Measurements from ENCODE around the gene EIF3B.

EIF3B gene

DNA sequence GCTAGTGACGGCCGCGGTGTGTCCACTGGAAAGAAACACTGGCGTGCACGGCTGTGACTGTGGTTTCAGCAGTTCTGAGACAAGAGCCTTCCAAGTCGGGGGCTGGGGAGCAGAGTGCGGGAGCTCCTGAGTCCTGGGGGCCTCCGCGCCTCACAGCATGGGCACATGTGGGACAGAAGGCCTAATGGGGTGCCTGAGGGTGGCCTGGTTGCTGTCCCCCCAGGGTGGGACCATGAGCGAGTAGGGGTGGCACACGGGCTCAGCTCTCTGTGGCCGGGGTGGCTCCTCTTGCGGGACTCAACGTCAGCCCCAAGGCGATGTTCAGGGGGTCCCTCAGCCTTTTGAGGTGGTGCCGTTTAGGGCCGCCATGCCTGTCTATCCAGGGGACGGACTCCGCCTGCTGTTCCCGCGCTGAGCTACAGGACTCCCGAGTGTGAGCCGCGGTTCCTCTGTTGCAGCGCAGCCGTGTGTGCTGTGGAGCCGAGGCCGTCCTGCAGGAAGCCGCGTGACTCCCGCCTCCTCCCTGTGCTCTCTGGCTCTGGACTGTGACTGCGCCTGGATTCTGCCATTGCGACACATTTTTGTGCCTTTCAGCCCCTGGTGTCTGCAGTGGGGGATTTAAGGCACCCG lies 25.3 kb downstream of the EIF3B start:
- no peak for DNase-seq (ENCODE audit: low spot score)

DNA sequence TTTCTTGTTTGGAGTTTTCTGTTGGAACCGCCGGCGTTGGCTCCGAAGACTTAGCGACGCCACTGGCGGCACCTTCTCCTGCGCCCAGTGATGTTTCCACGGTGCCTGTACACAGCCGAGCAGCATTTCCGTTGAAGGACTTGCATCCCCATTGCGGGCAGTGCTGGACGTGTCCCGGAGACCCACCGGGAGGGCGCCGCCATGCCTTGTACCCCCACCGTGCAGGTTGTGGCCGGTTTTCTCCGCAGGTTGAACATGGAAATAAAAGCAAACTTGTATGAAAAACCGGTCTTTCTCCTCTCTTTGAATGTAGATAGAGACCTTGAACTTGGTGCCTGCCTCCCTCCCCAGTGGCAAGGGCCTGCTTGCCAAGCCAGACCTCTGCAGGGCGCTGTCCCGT lies 25.8 kb downstream of the EIF3B start:
- Histone ChIP-seq H3K36me3 (replicated peaks in 1 of 2; ENCODE audit: control insufficient read depth in 2 of 2, insufficient read depth in 2 of 2, low read length in 2 of 2) (peaks cover 43 to 70% of the 10 kb centered on the region in 2 donors), H3K4me2 (ENCODE audit: insufficient read depth, low read length, poor library complexity, severe bottlenecking) (no peak overlapping the region)

More for the DNA sequence above, 25.3 kb downstream of the EIF3B start:
- Histone ChIP-seq H3K79me1 (ENCODE audit: low read depth, low read length) (peaks cover 9% of the 10 kb centered on the region), H3K4ac (ENCODE audit: low read length) (no peak overlapping the region), H2BK15ac (ENCODE audit: low read length) (no peak overlapping the region), H2AFZ (ENCODE audit: low read length) (no peak overlapping the region), H3K14ac (ENCODE audit: low read length) (no peak overlapping the region), H3K23ac (ENCODE audit: low read depth, low read length, poor library complexity) (no peak overlapping the region), H3K18ac (ENCODE audit: low read length) (no peak overlapping the region), H3K4me1 (ENCODE audit: control insufficient read depth in 2 of 2, insufficient read depth in 1 of 2, low read depth in 1 of 2, low read length in 2 of 2) (no peaks in the 10 kb centered on the region), H2AK5ac (ENCODE audit: low read depth, low read length) (no peak overlapping the region), H3K9ac (ENCODE audit: low read depth, low read length, poor library complexity) (no peak overlapping the region), H3K4me2 (ENCODE audit: insufficient read depth, low read length, poor library complexity, severe bottlenecking) (no peak overlapping the region), H3K36me3 (replicated peaks in 1 of 2; ENCODE audit: control insufficient read depth in 2 of 2, insufficient read depth in 2 of 2, low read length in 2 of 2) (peaks cover 49 to 75% of the 10 kb centered on the region in 2 donors), H3K9me3 (replicated peaks in 1 of 2; ENCODE audit: control insufficient read depth in 2 of 2, insufficient read depth in 1 of 2, low read depth in 1 of 2, low read length in 2 of 2) (no peaks in the 10 kb centered on the region), H4K91ac (ENCODE audit: low read depth, low read length, poor library complexity) (no peak overlapping the region), H2BK12ac (ENCODE audit: low read length) (peak overlapping the region; percentile 41), H2BK120ac (ENCODE audit: low read depth, low read length) (no peak overlapping the region), H3K27ac (replicated peaks; ENCODE audit: low read length) (no peak overlapping the region), H4K8ac (ENCODE audit: low read depth, low read length) (no peak overlapping the region), H3K4me3 (ENCODE audit: low read length in 2 of 2) (no peak overlapping the region), H3K27me3 (ENCODE audit: control insufficient read depth in 3 of 3, insufficient read depth in 3 of 3, low read depth in 1 of 3, low read length in 3 of 3) (no peaks in the 10 kb centered on the region), H2BK5ac (ENCODE audit: low read length) (no peak overlapping the region)
- no CpG with 5 or more reads among the region's 34 CpGs for WGBS, 2 donors (ENCODE audit: extremely low coverage in 2 of 2, insufficient read length in 2 of 2, insufficient replicate concordance in 1 of 2)

DNA sequence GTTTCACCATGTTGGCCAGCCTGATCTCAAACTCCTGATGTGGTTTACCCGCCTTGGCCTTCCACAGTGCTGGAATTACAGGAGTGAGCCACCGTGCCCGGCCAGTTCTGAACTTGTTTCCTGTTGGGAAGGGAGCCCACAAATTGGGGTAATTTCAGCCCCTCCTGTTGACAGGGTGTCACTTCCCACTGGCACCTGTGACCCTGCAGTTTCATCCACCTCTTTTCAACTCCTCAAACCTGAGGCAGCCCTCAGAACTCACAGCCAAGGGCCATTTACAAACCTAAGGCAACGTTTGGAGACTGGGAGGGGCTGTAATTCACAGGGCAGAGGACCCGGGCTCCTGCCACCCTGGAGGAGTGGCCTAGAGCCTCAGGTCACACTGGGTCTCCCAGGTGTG lies 26.6 kb downstream of the EIF3B start:
- H3K27me3 ChIP-seq (ENCODE audit: control insufficient read depth in 3 of 3, insufficient read depth in 3 of 3, low read depth in 1 of 3, low read length in 3 of 3) = no peaks in the 10 kb centered on the region
- H3K9me3 ChIP-seq (replicated peaks in 1 of 2; ENCODE audit: control insufficient read depth in 2 of 2, insufficient read depth in 1 of 2, low read depth in 1 of 2, low read length in 2 of 2) = no peaks in the 10 kb centered on the region
- no peak overlapping the region for H4K8ac ChIP-seq (ENCODE audit: low read depth, low read length)
- no peaks in the 10 kb centered on the region for H3K4me1 ChIP-seq (ENCODE audit: control insufficient read depth in 2 of 2, insufficient read depth in 1 of 2, low read depth in 1 of 2, low read length in 2 of 2)
- no peak overlapping the region for H2BK15ac ChIP-seq (ENCODE audit: low read length)
- no peak overlapping the region for H3K23ac ChIP-seq (ENCODE audit: low read depth, low read length, poor library complexity)
- no peak overlapping the region for H2AFZ ChIP-seq (ENCODE audit: low read length)
- no peak overlapping the region for H3K14ac ChIP-seq (ENCODE audit: low read length)
- peaks cover 9% of the 10 kb centered on the region for H3K79me1 ChIP-seq (ENCODE audit: low read depth, low read length)
- no peak for DNase-seq (ENCODE audit: low spot score)
- H3K36me3 ChIP-seq (replicated peaks in 1 of 2; ENCODE audit: control insufficient read depth in 2 of 2, insufficient read depth in 2 of 2, low read length in 2 of 2) = peaks cover 38 to 62% of the 10 kb centered on the region in 2 donors
- no peak overlapping the region for H4K91ac ChIP-seq (ENCODE audit: low read depth, low read length, poor library complexity)
- H3K4me2 ChIP-seq (ENCODE audit: insufficient read depth, low read length, poor library complexity, severe bottlenecking) = no peak overlapping the region
- no peak overlapping the region for H2BK120ac ChIP-seq (ENCODE audit: low read depth, low read length)
- no peak overlapping the region for H2BK12ac ChIP-seq (ENCODE audit: low read length)
- H2AK5ac ChIP-seq (ENCODE audit: low read depth, low read length) = no peak overlapping the region
- H3K18ac ChIP-seq (ENCODE audit: low read length) = no peak overlapping the region
- H3K27ac ChIP-seq (replicated peaks; ENCODE audit: low read length) = no peak overlapping the region
- no CpG with 5 or more reads among the region's 5 CpGs for WGBS, 2 donors (ENCODE audit: extremely low coverage in 2 of 2, insufficient read length in 2 of 2, insufficient replicate concordance in 1 of 2)
- no peak overlapping the region for H3K9ac ChIP-seq (ENCODE audit: low read depth, low read length, poor library complexity)
- H3K4ac ChIP-seq (ENCODE audit: low read length) = no peak overlapping the region
- no peak overlapping the region for H3K4me3 ChIP-seq (ENCODE audit: low read length in 2 of 2)
- H2BK5ac ChIP-seq (ENCODE audit: low read length) = no peak overlapping the region

More for the DNA sequence above, 25.8 kb downstream of the EIF3B start:
- Histone ChIP-seq H3K14ac (ENCODE audit: low read length) (no peak overlapping the region), H4K91ac (ENCODE audit: low read depth, low read length, poor library complexity) (no peak overlapping the region), H3K18ac (ENCODE audit: low read length) (no peak overlapping the region), H3K9me3 (replicated peaks in 1 of 2; ENCODE audit: control insufficient read depth in 2 of 2, insufficient read depth in 1 of 2, low read depth in 1 of 2, low read length in 2 of 2) (no peaks in the 10 kb centered on the region), H2AK5ac (ENCODE audit: low read depth, low read length) (no peak overlapping the region), H3K4ac (ENCODE audit: low read length) (no peak overlapping the region), H2BK12ac (ENCODE audit: low read length) (no peak overlapping the region), H3K9ac (ENCODE audit: low read depth, low read length, poor library complexity) (no peak overlapping the region), H2AFZ (ENCODE audit: low read length) (no peak overlapping the region), H3K4me3 (ENCODE audit: low read length in 2 of 2) (peak overlapping the region in 1 of 2 donors; percentile 58), H3K79me1 (ENCODE audit: low read depth, low read length) (peaks cover 9% of the 10 kb centered on the region), H4K8ac (ENCODE audit: low read depth, low read length) (no peak overlapping the region), H3K23ac (ENCODE audit: low read depth, low read length, poor library complexity) (no peak overlapping the region), H2BK5ac (ENCODE audit: low read length) (no peak overlapping the region), H2BK120ac (ENCODE audit: low read depth, low read length) (no peak overlapping the region), H3K27ac (replicated peaks; ENCODE audit: low read length) (no peak overlapping the region), H2BK15ac (ENCODE audit: low read length) (no peak overlapping the region), H3K27me3 (ENCODE audit: control insufficient read depth in 3 of 3, insufficient read depth in 3 of 3, low read depth in 1 of 3, low read length in 3 of 3) (no peaks in the 10 kb centered on the region), H3K4me1 (ENCODE audit: control insufficient read depth in 2 of 2, insufficient read depth in 1 of 2, low read depth in 1 of 2, low read length in 2 of 2) (no peaks in the 10 kb centered on the region)
- WGBS, 2 donors (ENCODE audit: extremely low coverage in 2 of 2, insufficient read length in 2 of 2, insufficient replicate concordance in 1 of 2) = no CpG with 5 or more reads among the region's 23 CpGs
- DNase-seq (ENCODE audit: low spot score) = no peak

DNA sequence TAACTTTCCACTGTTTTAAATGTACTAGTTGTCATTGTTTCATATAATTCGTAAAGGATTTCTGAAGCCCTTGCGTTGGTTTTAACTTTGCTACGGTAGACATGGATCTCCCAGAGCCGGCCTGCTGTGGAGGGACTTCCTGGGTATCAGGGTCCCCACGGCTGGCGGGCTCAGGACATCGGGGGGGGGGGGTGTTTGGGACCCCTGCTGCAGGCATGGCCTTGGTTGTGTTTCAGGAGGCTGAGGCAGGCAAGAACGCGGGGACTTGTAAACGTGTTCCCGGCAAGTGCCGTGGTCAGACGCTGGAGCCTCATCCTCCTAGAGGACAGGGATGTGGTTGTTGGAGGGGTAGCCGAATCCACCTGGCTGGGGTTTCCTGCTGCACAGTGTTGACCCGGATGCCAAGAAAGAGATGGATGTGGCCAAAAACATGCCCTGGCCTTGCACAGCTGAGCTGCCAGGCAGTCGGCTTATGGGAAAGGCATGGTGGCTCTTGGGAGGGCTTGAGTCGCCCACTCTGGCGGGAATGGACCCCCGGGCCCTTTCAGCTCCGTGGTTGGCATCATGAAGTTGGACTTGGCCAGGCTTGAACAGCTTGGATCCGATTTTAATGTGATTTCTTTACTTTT lies 27.4 kb downstream of the EIF3B start:
- Histone ChIP-seq H2BK5ac (ENCODE audit: low read length) (no peak overlapping the region), H2BK15ac (ENCODE audit: low read length) (no peak overlapping the region), H4K91ac (ENCODE audit: low read depth, low read length, poor library complexity) (no peak overlapping the region), H3K27me3 (ENCODE audit: control insufficient read depth in 3 of 3, insufficient read depth in 3 of 3, low read depth in 1 of 3, low read length in 3 of 3) (no peaks in the 10 kb centered on the region), H3K18ac (ENCODE audit: low read length) (no peak overlapping the region), H3K4me1 (ENCODE audit: control insufficient read depth in 2 of 2, insufficient read depth in 1 of 2, low read depth in 1 of 2, low read length in 2 of 2) (peaks cover 0 to under 1% of the 10 kb centered on the region in 2 donors), H2BK12ac (ENCODE audit: low read length) (no peak overlapping the region), H3K4me2 (ENCODE audit: insufficient read depth, low read length, poor library complexity, severe bottlenecking) (no peak overlapping the region), H3K14ac (ENCODE audit: low read length) (no peak overlapping the region), H3K36me3 (replicated peaks in 1 of 2; ENCODE audit: control insufficient read depth in 2 of 2, insufficient read depth in 2 of 2, low read length in 2 of 2) (peaks cover 30 to 54% of the 10 kb centered on the region in 2 donors), H3K9ac (ENCODE audit: low read depth, low read length, poor library complexity) (peak overlapping the region; percentile 60), H2AK5ac (ENCODE audit: low read depth, low read length) (no peak overlapping the region), H3K4ac (ENCODE audit: low read length) (no peak overlapping the region), H3K27ac (replicated peaks; ENCODE audit: low read length) (no peak overlapping the region), H3K79me1 (ENCODE audit: low read depth, low read length) (peaks cover 4% of the 10 kb centered on the region), H4K8ac (ENCODE audit: low read depth, low read length) (peak overlapping the region; percentile 65), H3K23ac (ENCODE audit: low read depth, low read length, poor library complexity) (no peak overlapping the region), H2BK120ac (ENCODE audit: low read depth, low read length) (no peak overlapping the region), H3K9me3 (replicated peaks in 1 of 2; ENCODE audit: control insufficient read depth in 2 of 2, insufficient read depth in 1 of 2, low read depth in 1 of 2, low read length in 2 of 2) (no peaks in the 10 kb centered on the region), H3K4me3 (ENCODE audit: low read length in 2 of 2) (no peak overlapping the region), H2AFZ (ENCODE audit: low read length) (no peak overlapping the region)
- no CpG with 5 or more reads among the region's 21 CpGs for WGBS, 2 donors (ENCODE audit: extremely low coverage in 2 of 2, insufficient read length in 2 of 2, insufficient replicate concordance in 1 of 2)
- no peak for DNase-seq (ENCODE audit: low spot score)
